ENCODE data around the gene HACE1.

Gene HACE1

DNA sequence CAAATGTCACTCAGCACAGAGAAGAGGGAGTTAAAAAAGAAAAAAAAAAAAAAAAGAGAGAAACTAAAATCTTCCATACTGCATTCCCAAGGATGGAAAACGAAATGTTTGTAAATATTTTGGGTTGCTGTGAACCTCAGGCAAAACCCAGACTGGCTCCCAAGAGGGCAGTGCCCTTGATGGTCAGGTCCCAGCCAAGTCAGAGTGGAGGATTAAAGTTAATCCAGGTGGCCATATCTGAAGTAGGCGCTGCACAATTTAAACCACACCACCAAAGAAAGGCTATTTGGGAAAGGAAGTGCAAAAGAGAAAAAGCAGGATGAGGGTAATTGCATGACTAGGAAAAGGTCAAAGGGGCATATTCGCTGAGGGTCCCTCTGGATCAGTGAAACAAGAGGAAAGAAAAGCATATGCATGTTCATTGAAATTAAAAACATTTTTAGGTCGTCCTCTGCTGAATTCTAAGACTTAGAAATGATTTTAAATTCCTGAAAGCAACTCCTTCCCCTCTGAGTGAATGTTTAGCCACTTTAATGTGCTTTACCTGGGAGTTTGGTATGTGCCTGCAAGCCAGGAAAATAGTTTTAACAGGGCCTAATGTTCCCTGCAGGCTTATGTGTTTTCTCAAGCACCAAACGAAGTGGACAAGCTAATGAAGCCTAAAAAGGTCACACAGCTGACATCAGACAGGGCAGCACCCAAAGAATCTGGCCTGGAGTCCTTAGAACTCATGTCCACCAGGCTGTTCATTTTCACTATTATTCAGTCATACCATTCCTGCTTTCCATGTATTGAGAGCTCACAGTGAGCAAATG lies 159.1 kb downstream of the HACE1 start:
- no peak overlapping the region for H3K4me3 ChIP-seq (ENCODE audit: low read depth, low read length)
- DNase-seq (ENCODE audit: low read depth): no peak

DNA sequence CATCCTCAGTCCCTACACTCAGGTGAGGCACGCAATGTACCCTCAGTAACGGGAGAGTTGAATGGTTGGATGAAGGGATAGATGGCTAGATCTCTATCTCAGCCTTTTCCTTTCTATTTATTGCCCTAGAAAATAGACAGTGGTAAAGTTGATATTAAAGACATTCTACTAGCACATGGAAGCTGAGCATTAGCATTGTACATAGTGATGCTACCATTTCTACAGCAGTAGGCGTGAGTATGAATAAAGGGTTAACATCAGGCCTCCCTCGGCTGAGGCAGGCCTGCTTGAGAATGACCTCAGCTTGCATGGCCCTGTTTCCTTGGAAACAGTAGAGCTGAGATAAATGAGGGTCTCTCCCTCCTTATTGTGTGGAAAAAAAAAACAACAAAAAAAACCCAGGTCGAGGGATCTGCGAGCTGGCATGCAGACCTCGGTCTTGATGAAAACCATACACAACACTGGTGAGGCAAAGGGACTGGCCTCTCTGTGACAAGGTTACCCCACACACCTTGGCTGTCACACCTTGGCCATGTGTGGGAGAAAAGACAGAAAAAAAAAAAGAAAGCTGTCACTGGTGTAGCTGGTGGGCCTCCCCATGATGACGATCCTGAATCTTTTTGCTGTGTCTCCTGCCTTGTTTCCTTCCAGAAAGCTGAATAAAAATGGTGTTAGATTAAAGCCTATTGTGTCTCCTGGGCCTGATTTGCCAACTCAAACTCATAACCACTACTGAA lies 160.0 kb downstream of the HACE1 start:
- H3K4me3 ChIP-seq (ENCODE audit: low read depth, low read length): no peak overlapping the region
- no peak for DNase-seq (ENCODE audit: low read depth)

DNA sequence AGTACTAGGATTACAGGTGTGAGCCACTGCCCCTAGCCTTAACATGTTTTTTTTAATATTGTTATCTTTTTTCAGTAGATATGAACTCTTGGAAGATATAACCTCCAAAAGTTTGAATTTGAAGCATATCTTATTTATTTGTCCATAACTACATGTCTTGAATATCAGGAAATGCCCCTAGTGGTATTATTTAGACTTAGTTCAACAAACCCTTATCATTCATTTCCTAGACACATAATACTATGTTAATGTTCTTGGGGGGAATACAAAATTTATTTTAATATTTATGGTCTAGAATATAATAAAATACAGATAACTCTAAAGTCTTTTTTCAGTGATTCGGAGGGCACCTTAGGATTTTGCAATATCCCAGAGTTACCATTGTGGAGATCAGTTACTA lies 160.7 kb downstream of the HACE1 start:
- no peak for DNase-seq (ENCODE audit: low read depth)
- no peak overlapping the region for H3K4me3 ChIP-seq (ENCODE audit: low read depth, low read length)

DNA sequence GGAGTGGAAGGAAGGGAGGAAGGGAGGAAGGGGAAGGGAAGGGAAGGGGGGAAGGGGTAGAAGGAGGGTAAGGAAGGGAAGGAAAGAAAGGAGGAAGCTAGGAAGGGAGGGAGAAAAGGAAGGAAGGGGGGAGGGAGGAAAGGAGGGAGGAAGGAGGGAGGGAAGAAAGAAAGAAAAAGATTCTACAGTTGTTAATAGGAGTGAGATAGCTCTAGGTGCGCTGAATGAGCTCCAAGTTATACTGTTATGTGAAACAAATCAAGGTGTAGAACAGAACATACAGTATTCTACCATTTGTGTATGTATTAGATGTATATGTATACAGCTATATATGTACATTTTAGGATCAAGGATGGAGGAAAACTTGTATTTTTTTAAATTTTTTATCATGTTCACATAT lies 167.7 kb downstream of the HACE1 start:
- DNase-seq (ENCODE audit: low read depth): no peak
- H3K4me3 ChIP-seq (ENCODE audit: low read depth, low read length): no peak overlapping the region

DNA sequence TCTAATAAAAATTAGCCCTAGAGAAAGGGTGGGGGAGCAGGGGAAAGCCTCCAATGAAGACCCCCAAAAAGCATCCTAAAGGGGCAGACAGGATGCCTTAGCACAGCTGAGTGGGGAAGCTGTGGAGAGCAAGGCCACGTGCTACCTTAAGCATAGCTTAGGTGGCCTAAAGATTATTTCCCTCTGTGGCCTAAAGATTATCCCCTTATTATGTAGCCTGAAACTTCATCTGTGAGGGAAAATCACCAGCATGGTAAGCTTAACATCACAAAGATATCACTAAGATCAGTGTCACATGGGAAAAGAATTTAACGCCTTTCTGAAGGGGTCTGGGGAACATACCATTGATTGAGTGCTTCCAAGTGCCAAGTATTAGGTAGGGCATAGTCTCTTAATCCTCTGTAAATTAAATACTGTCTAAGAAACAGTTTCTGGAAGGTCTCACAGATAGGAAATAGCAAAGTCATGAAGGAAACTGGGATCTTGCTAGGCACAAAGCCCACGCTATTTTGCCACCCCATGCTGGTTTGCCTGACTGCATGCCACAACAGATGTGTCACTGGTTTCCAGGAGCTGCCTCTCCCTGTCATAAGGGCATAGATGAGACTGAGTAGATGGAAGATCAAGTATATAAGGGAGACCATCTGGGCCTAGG lies 170.0 kb downstream of the HACE1 start:
- peak; percentile 21 for DNase-seq (ENCODE audit: low read depth)

DNA sequence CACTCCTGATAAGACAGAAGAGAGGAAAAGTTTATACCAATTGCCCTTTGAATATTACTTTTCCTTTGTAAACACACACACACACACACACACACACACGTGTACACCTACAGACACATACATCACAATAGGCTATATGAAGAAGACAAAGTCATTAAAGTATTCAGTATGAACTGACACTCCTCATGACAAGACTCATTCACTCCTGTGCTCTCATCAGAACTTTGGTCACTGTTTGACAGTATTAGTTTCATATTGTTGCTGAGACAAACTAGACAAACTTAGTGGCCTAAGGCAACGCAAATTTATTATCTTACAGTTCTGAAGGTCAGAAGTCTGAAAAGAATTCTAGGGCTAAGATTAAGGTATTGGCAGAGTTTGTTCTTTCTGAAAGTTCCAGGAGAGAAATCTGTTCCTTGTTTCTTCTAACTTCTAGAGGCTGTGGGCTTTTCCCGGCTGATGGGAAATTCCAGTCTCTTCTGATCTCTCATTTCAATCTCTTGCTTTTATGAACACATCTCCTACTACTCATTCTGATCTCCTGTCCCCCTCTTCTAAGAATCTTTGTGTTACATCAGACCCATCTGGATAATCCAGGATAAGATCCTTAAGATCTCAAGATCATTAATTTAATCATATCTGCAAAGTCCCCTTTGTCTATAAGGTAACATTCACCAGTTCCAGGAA lies 171.3 kb downstream of the HACE1 start:
- DNase-seq (ENCODE audit: low read depth): no peak
- no peak overlapping the region for H3K4me3 ChIP-seq (ENCODE audit: low read depth, low read length)

More for the DNA sequence above, 170.0 kb downstream of the HACE1 start:
- no peak overlapping the region for H3K4me3 ChIP-seq (ENCODE audit: low read depth, low read length)

DNA sequence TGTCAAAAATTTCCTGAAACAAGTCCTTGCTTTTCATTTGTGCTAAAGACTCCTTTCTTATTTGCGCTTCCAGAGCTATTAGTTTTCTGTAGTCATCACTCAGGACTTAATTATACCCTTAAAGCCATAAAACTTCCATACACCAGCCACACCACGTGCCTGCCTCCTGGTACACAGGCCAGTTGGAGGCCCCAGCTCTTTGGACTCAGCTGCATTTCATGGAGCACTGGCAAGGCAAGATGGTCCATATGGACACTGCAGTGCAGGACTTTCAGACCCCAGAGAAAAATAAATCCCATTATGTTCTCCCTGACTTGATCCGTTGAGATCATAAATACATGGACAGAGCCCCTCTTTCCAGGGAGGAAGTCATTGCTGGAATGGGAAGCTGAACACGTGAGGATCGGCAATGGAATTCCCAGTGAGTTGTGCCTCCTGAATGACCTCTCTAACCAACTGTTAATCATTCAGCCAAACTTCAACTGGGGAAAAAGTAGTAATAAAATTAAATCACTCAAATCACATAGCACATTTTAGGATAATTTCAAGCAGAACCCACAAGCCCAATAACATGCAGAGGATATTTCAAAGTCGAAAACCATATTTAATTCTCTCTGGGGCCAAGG lies 173.1 kb downstream of the HACE1 start:
- no peak overlapping the region for H3K4me3 ChIP-seq (ENCODE audit: low read depth, low read length)
- no peak for DNase-seq (ENCODE audit: low read depth)

DNA sequence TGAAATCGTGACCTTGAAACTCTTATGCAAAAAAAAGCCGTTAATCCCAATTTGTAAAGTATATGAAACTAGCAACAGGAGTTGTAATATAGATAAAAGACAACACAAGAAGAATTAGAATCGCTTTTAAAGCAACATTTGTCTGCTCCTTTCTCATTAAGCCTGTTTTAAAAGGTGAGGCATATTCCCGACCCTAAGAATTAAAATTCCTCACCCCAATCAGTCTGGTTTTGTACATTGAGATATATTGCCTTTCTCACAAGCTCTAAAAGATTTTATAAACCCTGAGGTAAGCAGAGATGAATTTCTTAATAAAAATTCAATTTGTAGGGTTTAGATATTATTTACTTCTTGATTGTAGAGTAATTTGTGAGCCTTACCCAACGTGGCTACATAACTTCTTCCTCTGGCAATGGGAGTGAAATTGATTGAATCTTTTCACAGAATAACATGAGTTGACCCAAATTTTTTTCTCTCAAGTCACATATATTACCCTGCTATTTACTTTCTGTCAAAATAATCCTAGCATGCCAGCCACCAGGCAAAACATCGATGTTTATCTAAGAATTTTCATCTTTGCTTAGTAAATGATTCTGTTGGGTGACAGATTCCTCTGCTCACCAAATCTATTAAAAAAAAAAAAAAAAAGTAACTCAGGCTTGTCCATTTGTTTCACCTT lies 173.7 kb downstream of the HACE1 start:
- no peak overlapping the region for H3K4me3 ChIP-seq (ENCODE audit: low read depth, low read length)
- DNase-seq (ENCODE audit: low read depth): no peak

DNA sequence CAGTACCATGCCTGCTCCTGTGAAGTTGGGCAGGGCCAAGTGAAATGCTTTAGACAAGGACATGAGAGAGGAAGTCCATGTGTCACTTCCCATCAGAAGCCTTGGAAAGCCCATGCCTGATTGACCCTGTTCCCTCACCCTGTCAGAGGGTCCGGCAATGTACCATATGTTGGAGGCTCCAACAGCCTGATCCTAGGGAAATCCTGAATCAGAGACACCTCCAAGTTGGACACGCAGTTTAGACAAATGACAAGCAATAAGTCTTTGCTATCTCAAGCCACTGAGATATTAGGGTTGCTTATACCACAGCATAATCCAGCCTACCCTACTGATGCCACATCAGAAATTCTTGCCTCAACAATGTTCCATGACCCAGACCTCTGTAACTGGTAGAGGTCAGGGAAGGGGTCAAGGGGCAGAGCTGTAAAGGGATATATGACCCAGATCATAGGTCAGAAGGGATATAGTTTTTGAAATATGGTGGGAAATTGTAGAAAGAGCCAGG lies 174.8 kb downstream of the HACE1 start:
- no peak overlapping the region for H3K4me3 ChIP-seq (ENCODE audit: low read depth, low read length)
- no peak for DNase-seq (ENCODE audit: low read depth)

DNA sequence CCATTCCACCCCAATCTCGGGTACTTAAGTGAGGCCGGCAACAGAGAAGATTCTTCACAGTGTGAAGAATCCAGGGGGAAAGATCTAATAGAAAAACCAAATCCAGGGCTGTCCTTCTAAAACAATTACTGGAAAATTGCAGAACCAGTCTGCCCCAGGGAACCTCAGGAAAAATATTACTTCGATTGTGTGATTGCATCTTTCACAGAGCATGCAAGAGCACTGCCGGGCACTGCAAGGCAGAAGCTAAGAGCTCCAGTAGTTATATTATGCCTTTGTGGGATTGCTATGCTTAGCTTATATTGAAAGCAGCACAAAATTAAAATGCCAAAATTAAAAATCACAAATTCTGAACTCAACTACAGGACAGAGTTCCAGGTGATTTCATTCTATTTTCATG lies 175.9 kb downstream of the HACE1 start:
- H3K4me3 ChIP-seq (ENCODE audit: low read depth, low read length): no peak overlapping the region
- DNase-seq (ENCODE audit: low read depth): no peak

DNA sequence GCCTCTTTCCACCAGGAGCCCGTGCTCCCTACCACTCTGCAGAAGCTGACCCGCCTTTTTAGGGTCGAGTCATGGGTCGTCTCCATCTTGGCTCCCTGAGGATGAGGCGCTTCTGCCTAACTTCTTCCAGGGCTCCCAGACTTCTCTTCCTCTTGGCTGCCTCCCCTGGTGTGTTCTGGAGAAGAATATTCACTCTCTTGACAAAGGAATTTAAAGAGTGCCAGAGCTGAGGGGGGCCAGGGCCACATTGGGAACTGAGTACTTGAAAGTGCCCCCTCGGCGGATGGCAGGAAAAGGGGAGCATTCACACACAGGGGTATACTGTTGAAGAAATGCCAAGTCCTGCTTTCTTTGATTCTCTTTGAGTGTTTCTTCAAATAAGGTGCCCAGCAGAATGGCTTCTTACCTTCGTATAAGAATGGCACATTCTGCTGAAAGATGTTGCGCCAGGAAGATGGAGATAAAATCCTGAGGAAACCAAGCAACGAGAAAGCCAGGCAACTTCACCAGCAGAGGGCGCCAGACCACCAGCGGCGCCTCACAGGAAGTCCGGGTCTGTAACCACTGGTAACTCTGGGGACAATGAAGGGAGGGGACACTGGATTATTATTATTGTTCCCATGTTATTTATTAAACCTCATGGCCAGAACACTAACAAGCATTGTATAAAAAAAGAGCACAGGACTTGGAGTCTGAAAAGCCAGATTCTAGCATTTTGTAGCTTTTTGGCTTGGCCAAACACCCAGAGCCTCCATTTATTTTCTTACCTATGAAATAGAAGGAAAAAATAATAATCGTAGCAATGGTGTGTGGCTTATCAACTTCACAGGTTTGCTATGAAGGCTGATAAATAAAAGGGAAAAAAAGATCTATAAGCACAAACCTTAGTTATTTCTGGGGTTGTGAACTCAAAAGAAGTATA lies 176.7 kb downstream of the HACE1 start:
- H3K4me3 ChIP-seq (ENCODE audit: low read depth, low read length): no peak overlapping the region
- DNase-seq (ENCODE audit: low read depth): no peak

DNA sequence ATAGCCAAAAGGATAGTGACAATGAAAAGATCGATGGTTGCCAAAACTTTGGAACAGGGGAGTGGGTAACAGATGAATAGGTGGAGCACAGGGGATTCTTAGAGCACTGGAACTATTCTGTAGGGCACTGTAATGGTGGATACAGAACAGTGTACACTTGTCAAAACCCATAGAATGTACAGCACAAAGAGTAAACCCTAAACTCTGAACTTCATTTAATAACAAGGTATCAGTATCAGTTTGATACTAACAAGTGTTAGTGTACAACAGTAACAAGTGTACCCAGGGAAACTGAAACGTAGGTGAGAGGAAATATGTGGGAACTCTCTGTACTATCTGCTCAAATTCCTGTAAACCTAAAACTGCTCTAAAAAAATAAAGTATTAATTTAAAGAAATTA lies 179.2 kb downstream of the HACE1 start:
- no peak overlapping the region for H3K4me3 ChIP-seq (ENCODE audit: low read depth, low read length)
- no peak for DNase-seq (ENCODE audit: low read depth)

DNA sequence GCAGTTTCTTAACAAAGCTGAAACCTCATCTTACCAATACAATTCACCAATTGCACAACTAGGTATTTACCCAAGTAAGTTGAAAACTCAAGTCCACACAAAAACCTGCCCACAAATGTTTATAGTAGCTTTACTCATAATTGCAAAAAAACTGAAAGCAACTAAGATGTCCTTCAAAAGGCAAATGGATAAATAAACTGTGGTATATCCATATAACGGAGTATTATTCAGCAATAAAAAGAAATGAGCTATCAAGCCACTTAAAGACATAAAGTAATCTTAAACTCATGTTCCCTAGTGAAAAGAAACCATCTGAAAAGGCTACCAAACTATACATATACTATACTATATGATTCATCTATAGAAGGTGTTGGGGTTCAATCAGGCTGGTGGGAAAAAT lies 179.7 kb downstream of the HACE1 start:
- no peak overlapping the region for H3K4me3 ChIP-seq (ENCODE audit: low read depth, low read length)
- no peak for DNase-seq (ENCODE audit: low read depth)
